ENCODE data around the gene IPCEF1.

DNA sequence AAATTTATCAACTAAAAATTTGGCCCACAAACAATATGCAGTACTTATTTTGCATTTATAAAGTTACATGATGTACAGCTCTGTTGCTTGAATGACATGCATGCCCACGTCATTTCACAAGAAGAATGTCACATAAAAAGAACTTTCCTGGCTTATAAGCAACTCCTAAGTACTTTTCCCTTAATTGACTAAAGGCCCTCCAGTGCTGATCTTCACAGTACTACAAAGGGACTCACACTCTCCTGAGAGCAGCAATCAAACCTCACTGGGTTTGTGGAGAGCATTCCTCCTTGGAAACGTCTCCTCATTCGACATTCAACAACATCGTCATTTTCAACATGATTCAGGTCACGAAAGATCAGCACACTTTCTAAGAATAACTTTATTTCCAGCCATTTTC is 111.1 kb downstream of the IPCEF1 start:
- TF ChIP-seq CTCF (IDR thresholded peaks at IDR 0.05): no peak
- no peak for TF ChIP-seq POLR2A (IDR thresholded peaks at IDR 0.05)

All from thyroid gland (tissue), 4 donors.